Erythroblast (primary cell): ENCODE measurements around the gene C1QL3.

ENCODE experiments used
- GATA1 ChIP-seq: IDR thresholded peaks from 2 replicates; pipeline ENCODE4 v1.6.1; 2011; ENCODE audit warnings: low read depth, mild to moderate bottlenecking, control low read depth, low read length, moderate library complexity
- POLR2A ChIP-seq: IDR thresholded peaks from 2 replicates; pipeline ENCODE4 v1.6.1; 2011; ENCODE audit warnings: mild to moderate bottlenecking, low read length

GRCh38 chr10:16565604-16566003 lies 43.9 kb upstream of the C1QL3 start:
- TF ChIP-seq POLR2A (no peak), GATA1 (no peak)
